SK-N-SH (cell line): ENCODE results near the gene MIOS.

Source experiments
- CHD2 ChIP-seq: fragments of 150-350 bp; IDR thresholded peaks from 2 replicates; pipeline ENCODE4 v1.6.1; 2018; ENCODE audit warnings: low read length; ENCODE audit not compliant: partially characterized antibody
- CTCF ChIP-seq: fragments of 200-600 bp; sonication (generic); IDR thresholded peaks from 2 replicates; pipeline ENCODE4 v1.6.1; 2017; ENCODE audit warnings: antibody characterized with exemption, mild to moderate bottlenecking, moderate library complexity
- POLR2AphosphoS5 ChIP-seq: IDR thresholded peaks from 2 replicates; pipeline ENCODE4 v1.6.1; 2012; ENCODE audit warnings: low read depth, low read length

GRCh38 chr7:7536396-7537019, 30.2 kb upstream of the MIOS start:
- TF ChIP-seq POLR2AphosphoS5 = no peak
- no peak for TF ChIP-seq CTCF
- TF ChIP-seq CHD2 = no peak
